GM18858 (cell line): ENCODE data around the gene ZNF497.
A peak's percentile ranks its signal among the peaks of the same experiment; 100 is the strongest.
"Not testable (repeated sequence)": the region's sequence is repeated elsewhere in the genome, so short reads cannot be mapped to it uniquely, and the experiment has no call there.

Experiments used
- ATAC-seq: cut with Tn5 transposase; IDR thresholded peaks from one replicate; pipeline ENCODE4 v1.9.1; 2021; ENCODE audit not compliant: unreplicated experiment

ZNF497 gene

GRCh38 chr19:58348080-58348479 is 14.5 kb downstream of the ZNF497 start:
- not testable (repeated sequence) for ATAC-seq

- ATAC-seq, result no peak
Observed at GRCh38 chr19:58346961-58347929, 15.3 kb downstream of the ZNF497 start.

- no peak for ATAC-seq
Observed at GRCh38 chr19:58345558-58345957, 17.0 kb downstream of the ZNF497 start.

- no peak for ATAC-seq
Observed at GRCh38 chr19:58338825-58339558, 23.6 kb downstream of the ZNF497 start.

- no peak for ATAC-seq
Observed at GRCh38 chr19:58338336-58338735, 24.2 kb downstream of the ZNF497 start.

- no peak for ATAC-seq
Observed at GRCh38 chr19:58336820-58337219, 25.7 kb downstream of the ZNF497 start.

GRCh38 chr19:58336216-58336615 is 26.3 kb downstream of the ZNF497 start:
- no peak for ATAC-seq

GRCh38 chr19:58335630-58336029 is 26.9 kb downstream of the ZNF497 start:
- ATAC-seq, result no peak

- no peak for ATAC-seq
Observed at GRCh38 chr19:58334691-58335249, 27.8 kb downstream of the ZNF497 start.

GRCh38 chr19:58332697-58333096 is 29.9 kb downstream of the ZNF497 start:
- ATAC-seq, result no peak

- no peak for ATAC-seq
Observed at GRCh38 chr19:58330458-58330857, 32.1 kb downstream of the ZNF497 start.

GRCh38 chr19:58328999-58329398 is 33.6 kb downstream of the ZNF497 start:
- no peak for ATAC-seq

- peak; percentile 61 for ATAC-seq
Observed at GRCh38 chr19:58326914-58327726, 35.4 kb downstream of the ZNF497 start, which contains the start of gene ZSCAN22. Gene ZSCAN22 (plus strand): TSS chr19:58326994. CDS start chr19:58334803, 7,809 bp downstream.

- ATAC-seq, result no peak
Observed at GRCh38 chr19:58326501-58326913, 36.0 kb downstream of the ZNF497 start.

GRCh38 chr19:58325311-58326022 is 37.1 kb downstream of the ZNF497 start:
- no peak for ATAC-seq

- ATAC-seq, result no peak
Observed at GRCh38 chr19:58319241-58319640, 43.3 kb downstream of the ZNF497 start.

- ATAC-seq, result no peak
Observed at GRCh38 chr19:58318297-58318696, 44.3 kb downstream of the ZNF497 start.

- no peak for ATAC-seq
Observed at GRCh38 chr19:58317476-58318072, 45.0 kb downstream of the ZNF497 start.

GRCh38 chr19:58315580-58315979 is 47.0 kb downstream of the ZNF497 start:
- no peak for ATAC-seq
